KG1 (cell line): ENCODE results near the gene ZNF814.
A peak's percentile ranks its signal among the peaks of the same experiment; 100 is the strongest.
"Not testable (repeated sequence)": the region's sequence is repeated elsewhere in the genome, so short reads cannot be mapped to it uniquely, and the experiment has no call there.

Experiments used
- DNase-seq: peaks from one replicate; lab custom pipeline; 2025; lab: John Stamatoyannopoulos, UW

Gene ZNF814

DNA sequence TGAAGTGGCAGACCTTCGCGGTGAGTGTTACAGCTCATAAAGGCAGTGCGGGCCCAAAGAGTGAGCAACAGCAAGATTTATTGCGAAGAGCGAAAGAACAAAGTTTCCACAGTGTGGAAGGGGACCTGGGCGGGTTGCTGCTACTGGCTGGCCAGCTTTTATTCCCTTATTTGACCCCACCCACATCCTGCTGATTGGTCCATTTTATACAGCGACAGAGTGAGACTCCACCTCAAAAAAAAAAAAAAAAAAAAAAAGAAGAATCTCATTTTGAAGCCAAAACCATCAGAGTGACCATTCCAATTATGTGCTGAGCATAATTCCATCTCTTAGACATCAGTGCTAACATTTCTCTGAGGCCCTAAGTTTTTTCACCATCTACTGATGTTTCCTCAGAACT lies 72.2 kb downstream of the ZNF814 start:
- DNase-seq, result no peak

DNA sequence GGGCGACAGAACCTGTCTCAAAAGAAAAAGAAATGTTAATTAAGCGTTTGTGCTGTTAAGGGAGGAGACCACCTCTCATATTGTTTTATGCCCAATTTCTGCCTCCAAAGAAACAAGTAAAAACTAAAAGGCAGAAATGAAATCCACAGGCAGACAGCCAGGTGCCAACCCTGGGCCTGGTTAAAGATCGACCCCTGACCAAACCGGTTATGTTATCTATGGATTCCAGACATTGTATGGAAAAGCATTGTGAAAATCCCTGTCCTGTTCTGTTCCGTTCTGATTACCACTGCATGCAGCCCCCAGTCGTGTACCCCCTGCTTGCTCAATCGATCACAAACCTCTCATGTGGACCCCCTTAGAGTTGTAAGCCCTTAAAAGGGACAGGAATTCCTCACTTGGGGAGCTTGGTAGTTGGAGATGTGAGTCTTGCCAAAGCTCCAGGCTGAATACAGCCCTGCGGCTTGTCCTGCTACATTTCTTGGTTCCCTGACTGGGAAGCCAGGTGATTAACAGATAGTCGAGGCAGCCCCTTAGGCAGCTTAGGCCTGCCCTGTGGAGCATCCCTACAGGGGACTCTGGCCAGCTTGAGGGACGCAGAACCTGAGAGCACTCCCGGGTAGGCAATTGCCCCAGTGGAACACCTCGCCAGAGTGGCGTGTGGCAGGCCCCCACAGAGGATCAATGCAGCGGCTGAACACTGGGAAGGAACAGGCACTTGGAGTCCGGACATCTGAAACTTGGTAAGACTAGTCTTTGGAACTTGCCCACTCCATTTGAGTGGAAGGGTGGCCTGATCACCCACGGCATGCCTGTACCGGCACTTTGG lies 73.4 kb downstream of the ZNF814 start:
- DNase-seq, result no peak

DNA sequence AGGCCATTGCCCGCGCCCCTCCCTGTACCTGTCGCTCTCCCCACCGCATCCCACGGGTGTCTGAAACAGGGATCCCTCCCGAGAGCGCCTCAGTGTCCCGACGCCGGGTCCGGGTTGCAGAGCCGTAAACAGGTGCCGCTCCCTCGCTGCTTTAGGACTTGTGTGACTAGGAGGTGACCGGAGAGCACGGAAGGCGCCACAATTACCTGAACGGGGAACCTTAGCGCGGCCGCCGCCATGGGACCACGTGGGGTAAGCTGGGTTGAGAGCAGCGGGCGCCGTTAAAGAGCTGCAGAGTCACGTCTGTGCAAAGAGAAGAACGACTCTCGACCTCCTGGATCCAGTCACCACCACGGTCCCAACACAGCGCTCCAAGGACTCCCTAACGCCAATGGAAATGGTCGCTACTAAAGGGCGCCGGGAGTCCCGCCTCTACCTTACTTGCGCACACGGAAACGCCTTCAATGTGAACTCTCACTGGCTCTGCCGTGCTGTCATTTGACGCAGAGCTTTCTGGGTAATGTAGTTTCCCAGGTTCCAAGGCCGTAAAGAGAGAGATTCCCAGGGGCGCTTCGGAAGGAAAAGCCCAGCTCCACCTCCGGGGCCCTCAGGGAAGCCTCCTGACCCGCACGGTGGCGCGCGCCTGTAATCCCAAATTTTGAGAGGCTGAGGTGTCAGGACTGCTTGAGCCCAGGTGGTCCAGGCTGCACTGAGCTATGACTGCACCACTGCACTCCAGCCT lies 74.2 kb downstream of the ZNF814 start, which contains the start of gene ZNF552:
Gene ZNF552, minus strand, starts transcription at position 409 of the 742 bp plus-strand sequence. Its CDS starts 170 bp downstream, at position 239.
- peak; percentile 87 for DNase-seq

DNA sequence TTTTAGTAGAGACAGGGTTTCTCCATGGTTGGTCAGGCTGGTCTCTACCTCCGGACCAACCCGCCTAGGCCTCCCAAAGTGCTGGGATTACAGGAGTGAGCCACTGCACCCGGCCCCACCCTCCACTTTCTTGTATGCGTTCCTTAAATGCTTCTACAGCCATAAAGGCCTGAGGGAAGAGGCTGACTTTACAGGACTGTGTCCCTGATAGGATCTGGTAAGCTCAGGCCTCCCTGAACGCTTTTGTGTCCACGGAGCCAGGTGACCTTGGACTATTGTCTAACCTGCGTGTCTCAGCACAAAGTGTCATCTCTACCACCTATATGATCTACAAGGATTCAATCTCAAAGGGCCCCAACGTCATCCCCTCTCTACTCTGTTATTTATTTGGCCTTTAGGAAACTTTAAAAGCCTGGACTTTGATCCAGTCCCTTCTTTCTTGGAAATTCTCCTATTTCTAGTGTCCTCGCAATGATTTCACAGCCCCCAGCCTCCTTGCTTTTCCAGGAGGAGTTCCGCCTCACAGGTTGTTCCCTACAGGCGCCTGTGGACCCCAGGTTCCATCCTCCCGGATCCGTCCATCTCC lies 74.8 kb downstream of the ZNF814 start:
- no peak for DNase-seq

DNA sequence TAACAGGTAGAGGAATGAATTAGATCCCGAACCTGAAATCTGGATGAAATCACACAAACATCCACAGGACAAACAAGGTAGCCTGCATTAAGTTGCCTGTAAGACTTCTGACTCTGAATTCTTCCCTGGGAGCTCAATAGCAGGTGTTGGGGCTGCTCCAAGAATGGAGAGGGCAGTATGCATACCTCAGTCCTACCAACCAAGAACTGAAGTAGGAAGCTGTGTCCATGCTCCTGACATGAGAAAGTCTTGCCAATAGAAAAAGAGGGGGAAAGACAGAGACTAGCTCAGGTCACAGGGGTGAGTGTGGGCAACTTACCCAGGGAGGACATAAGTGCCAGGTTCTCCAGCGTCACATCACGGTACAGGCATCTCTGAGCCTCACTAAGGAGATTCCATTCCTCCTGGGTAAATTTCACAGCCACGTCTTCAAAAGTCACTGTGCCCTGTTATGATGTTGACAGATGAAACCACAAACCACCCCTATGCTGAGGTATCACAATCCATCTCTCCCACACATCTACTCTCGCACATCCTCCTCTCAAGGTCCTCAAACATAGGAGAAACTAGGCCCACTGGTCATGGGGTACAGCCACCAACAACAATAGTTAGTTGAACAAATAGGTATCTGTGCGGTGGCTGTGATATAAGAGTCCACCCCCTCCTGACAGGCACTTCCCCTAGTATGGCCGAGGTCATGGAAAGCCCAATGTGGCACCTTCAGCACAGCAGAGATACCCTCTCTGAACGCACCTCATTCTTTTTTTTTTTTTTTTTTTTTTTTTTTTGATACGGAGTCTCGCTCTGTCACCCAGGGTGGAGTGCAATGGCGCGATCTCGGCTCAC lies 75.6 kb downstream of the ZNF814 start:
- not testable (repeated sequence) for DNase-seq

DNA sequence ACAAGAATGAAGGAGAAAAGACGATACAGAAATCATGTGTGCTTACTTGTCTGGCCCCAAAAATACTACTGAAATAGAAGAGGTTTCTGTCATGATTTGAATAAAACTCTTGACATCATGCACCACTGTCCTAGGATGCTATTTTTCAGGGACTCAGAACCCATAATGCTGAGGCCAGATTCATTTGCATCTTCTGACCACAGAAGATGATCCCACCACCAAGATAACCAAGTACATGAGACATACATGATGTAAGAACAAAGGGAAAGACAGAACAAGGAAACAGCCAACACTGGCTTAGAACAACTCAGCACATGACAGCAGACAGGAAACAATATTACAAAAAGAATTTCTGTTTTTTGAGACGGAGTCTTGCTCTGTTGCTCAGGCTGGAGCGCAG lies 76.6 kb downstream of the ZNF814 start:
- DNase-seq, result no peak

DNA sequence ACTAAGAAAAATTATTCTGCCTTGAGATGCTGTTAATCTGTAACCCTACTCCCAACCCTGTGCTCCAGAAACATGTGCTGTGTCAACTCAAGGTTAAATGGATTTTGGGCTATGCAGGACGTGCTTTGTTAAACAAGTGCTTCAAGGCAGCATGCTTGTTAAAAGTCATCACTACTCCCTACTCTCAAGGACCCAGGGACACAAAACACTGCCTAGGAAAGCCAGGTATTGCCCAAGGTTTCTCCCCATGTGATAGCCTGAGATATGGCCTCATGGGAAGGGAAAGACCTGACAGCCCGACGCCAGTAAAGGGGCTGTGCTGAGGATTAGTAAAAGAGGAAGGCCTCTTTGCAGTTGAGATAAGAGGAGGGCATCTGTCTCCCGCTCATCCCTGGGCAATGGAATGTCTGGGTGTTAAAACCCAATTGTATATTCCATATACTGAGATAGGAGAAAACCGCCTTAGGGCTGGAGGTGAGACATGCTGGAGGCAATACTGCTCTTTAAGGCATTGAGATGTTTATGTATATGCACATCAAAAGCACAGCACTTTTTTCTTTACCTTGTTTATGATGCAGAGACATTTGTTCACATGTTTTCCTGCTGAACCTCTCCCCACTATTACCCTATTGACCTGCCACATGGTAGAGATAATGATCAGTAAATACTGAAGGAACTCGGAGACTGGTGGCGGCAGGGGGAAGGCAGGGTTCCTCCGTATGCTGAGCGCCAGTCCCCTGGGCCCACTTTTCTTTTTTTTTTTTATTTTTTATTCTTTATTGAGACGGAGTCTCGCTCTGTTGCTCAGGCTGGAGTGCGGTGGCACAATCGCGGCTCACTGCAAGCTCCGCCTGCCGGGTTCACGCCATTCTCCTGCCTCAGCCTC lies 78.2 kb downstream of the ZNF814 start:
- not testable (repeated sequence) for DNase-seq

DNA sequence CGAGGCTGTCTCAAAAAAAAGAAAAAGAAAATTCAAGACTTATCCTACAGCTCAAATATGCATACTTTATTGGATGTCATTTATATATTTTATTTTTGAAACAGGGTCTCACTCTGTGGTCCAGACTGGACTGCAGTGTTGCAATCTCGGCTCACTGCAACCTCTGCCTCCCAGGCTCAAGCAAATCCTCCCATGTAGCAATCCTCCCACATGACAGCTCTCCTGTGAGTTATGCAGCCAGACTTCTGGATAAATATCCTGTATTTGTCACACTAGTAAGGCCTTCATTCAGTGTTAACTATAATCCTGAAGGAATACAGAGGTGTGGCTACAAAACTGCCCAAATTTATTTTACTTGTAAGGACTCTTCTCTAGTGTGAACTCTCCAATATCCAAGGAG lies 81.3 kb downstream of the ZNF814 start:
- DNase-seq, result no peak

DNA sequence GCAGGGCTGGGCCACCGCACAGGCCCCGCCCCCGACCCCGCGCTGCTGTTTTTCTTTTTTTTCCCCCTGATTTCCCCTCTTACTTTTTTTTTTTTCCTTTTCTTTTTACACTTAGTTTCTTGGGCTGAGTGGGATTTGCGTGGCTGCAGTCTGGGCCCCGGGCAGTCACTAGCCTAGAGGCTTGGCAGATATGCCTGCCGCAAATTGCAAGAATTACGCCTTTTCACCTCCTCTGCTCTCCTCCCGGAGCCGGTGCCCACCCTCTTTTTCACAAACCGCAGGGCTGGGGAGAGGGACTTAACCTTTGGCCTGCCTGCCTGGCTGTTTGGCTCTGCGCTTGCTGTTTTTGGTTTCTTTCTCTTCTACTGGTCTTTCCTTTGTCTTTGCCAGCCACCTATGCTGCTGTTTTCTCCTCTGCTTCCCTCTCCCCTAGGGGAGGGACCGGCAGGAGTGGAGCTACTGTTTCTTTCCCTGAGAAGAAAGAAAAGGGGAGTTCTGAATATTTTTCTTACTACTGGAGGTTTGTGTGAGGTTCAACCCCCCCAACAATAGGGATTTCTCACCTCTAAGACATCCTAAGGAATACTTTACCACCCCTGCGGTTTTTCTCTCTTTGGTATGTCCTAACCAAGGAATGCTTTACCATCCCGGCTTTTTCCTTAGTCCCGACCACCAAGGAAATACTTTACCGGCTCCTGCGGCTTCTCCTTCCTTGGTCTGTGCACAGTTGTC lies 85.1 kb downstream of the ZNF814 start:
- DNase-seq, result no peak

DNA sequence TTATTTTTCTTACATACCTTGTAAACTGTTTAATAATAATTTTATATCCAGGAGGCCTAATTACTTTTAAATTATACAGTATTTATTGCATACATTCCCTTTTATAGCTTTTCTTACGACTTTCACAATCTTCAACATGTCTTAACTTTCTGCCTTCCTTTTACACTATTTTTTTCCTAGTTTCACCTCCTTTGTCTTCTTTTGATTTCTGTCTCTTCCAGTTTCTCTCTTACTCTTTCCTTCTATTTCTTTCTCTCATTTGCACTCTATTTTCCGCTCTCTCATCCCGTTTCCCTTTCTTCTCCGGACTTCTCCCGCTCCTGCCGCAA lies 85.6 kb downstream of the ZNF814 start:
- DNase-seq, result no peak

DNA sequence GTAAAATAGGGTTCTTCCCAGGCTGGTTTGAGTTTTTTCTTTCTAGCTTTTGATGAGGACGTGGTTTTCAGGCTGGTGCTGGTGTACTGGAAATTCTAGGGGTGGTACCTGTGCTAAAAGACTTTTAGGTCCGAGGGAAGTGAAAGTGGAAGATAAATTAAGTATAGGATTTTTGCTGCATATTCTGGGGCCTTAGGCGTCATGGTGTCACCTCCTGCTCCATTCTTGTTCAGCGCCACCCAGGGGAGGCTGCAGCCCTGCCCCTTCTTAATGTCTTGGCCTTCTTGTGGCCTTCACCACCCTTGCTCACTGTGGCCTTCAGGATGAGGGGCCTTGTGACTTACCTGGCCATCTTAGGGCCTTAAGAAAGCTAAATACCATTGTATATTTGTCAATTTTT lies 86.6 kb downstream of the ZNF814 start:
- no peak for DNase-seq

DNA sequence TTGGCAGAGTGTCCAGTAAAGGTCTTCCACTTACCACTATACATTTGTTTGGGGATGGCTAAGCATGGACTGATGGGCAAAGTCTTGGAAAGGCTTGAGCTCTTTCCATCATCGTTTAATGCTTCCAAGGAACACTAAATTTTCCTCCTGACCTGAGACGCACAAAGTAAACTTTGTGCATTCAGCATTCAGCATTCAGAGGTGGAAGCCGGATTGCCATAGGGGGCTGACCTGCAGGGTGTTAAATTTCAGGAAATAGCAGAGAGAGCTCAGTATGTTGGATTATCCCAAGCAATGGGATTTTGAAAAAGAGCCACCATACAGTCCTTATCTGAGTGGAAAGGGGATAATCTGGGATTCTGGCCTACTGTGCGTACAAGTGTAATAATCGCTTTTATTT lies 88.1 kb downstream of the ZNF814 start:
- no peak for DNase-seq
